Heart left ventricle (tissue), 13 donors: ENCODE measurements around the gene KCTD17.

Experiments
- CTCF ChIP-seq, 12 donors: fragments of 200-600 bp; sonication (generic) in 4 of 12; IDR thresholded peaks; one replicate each; pipeline versions ENCODE4 v1.5.0 to v1.8.0; 2018 to 2022; ENCODE audit warnings: antibody characterized with exemption in 12 of 12, mild to moderate bottlenecking in 5 of 12
- POLR2A ChIP-seq, 2 donors: fragments of 450-650 bp; IDR thresholded peaks; one replicate each; pipeline ENCODE4 v1.6.1; 2017; ENCODE audit warnings: antibody characterized with exemption in 2 of 2, mild to moderate bottlenecking in 2 of 2, moderate library complexity in 2 of 2
- donor health status: ischemic (EF 13 %, LVEDD 7.1; RV severe dilation, severe dysfunction).
- donor health status: DM: no; HTN: yes; CAD: no.
- donor health status: DM: no; HTN: no; CAD: no.
- donor health status: ischemic (EF 25% LVEDD 6.9; RV normal size, moderate dysfunction).
- donor health status: ischemic (EF 25% LVEDD 5.7; RV mildly dilated, moderate dysfunction).
- donor health status: ischemic (EF 35%, LVEDD 5.7; RV mildly dilated, moderate dysfunction).
- donor health status: nonischemic (EF 11% LVEDD 7.7; RV severe dilation, severe dysfunction).
- donor health status: DM: yes; HTN: yes; CAD: no.
- donor health status: PGD.
- donor health status: ischemic (EF 29% LVEDD 5.4; RV normal size, mild dysfunction).
- donor health status: nonischemic (EF 23%, LVEDD 6.1; RV moderate dilation, normal function).

GRCh38 chr22:37082251-37082873, 30.8 kb downstream of the KCTD17 start:
- TF ChIP-seq POLR2A (IDR thresholded peaks at IDR 0.05) (no peak), CTCF (IDR thresholded peaks at IDR 0.05) (no peak)
